Spleen (tissue), 7 donors: ENCODE data around the gene SAXO2.
"Not testable (repeated sequence)": the region's sequence is repeated elsewhere in the genome, so short reads cannot be mapped to it uniquely, and the experiment has no call there.

Source experiments
- CTCF ChIP-seq, 11 experiments: fragments of 200-600 bp in 7 of 11; fragments of 450-650 bp in 4 of 11; sonication (generic) in 4 of 11; IDR thresholded peaks in 8 of 11; conservative IDR thresholded peaks in 3 of 11; 1 replicate in 7 of 11; 2 replicates in 4 of 11; pipeline versions ENCODE4 v1.4.0 to v1.8.0; 2016 to 2021; ENCODE audit warnings: antibody characterized with exemption in 11 of 11, inconsistent platforms in 4 of 11, mild to moderate bottlenecking in 1 of 11
- POLR2A ChIP-seq, 3 donors: fragments of 450-650 bp; IDR thresholded peaks; one replicate each; pipeline ENCODE4 v1.5.1; 2017; ENCODE audit warnings: antibody characterized with exemption in 3 of 3, mild to moderate bottlenecking in 1 of 3
- donor health status: DM: no; HTN: no; CAD: no; lungs with moderate emphysema.
- donor health status: DM: no; HTN: no; CAD: no.
- donor health status: DM: no; HTN: no; CAD: no.

GRCh38 chr15:82282386-82282785 lies 19.8 kb downstream of the SAXO2 start:
- TF ChIP-seq CTCF (IDR thresholded peaks at IDR 0.05 in 8 of 11, conservative IDR thresholded peaks at IDR 0.05 in 3 of 11); POLR2A (IDR thresholded peaks at IDR 0.05): not testable (repeated sequence)
